HT-29 (cell line): Measurements from ENCODE around the gene OPRD1. TPM values are rescaled to one million over a fixed set of nuclear protein-coding genes. Genes with fewer than 3 reads are reported as not detected.
"Not testable (repeated sequence)": the region's sequence is repeated elsewhere in the genome, so short reads cannot be mapped to it uniquely, and the experiment has no call there.

Experiments used
- DNase-seq: peaks from one replicate; pipeline ENCODE4 v3.0.0-alpha.2; 2015; ENCODE audit warnings: low spot score
- total RNA-seq: library from RNA; depleted of rRNA; stranded (reverse); fragments of >200 nt; shearing (Covaris generic); gene quantifications from 2 replicates; pipeline ENCODE4 v1.2.3, GENCODE V29; 2014; rRNA removed

OPRD1 gene
- under 0.01 and 0.03 TPM in 2 replicates for total RNA-seq

DNA sequence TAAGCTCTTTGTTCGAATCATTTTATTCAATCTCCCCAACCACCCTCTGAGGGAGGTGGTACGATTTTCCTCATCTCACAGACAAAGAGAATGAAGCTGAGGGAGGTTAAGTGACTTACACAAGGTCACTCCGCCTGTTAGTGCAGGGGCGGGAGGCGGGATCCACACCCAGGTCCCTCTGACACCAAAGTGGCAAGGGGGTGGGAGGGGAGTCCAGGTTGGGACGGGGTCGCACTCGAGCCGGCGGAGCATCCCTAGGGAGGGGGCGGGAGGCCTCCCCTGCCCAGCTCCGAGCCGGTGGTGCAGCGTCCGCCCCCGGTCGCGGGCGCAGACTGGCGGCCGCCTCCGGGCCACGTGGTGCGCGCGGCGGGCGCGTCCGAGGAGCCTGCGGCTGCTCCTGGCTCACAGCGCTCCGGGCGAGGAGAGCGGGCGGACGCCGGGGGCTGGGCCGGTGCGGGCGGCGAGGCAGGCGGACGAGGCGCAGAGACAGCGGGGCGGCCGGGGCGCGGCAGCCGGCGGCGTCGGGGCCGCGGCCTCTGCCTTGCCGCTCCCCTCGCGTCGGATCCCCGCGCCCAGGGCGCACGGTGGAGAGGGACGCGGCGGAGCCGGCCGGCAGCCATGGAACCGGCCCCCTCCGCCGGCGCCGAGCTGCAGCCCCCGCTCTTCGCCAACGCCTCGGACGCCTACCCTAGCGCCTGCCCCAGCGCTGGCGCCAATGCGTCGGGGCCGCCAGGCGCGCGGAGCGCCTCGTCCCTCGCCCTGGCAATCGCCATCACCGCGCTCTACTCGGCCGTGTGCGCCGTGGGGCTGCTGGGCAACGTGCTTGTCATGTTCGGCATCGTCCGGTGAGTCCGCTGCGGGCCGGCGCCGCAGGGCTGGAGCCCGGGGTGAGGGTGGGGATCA is at the start of gene OPRD1:
Gene OPRD1, plus strand, starts transcription at position 405 of the 903 bp plus-strand sequence. Its CDS starts 214 bp downstream, at position 619.
- no peak for DNase-seq

DNA sequence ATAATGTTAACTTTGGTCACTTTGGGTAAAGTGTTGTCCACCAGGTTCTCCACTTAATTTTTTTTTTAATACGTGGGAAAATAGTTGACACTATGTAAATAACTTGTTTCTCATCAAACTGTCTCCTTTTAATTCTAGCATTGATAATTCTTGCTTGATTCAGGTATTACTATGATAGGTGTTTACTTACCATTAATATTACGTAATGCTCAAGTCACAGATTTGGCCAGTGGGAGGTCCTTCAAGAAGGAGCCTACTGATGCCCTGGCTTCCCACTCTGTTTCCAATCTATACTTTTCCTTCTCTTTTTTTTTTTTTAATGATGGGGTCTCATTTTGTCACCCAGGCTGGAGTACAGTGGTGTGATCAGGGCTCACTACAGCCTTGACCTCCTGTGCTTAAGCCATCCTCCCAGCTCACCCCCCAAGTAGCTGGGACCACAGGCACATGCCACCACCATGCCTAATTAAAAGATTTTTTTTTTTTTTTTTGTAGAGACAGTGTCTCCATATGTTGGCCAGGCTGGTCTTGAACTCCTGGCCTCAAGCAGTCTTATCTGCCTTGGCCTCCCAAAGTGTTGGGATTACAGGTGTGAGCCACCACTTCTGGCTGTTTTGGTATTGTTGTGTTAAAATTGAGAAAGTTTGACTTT is 45.3 kb upstream of the OPRD1 start:
- DNase-seq: no peak

DNA sequence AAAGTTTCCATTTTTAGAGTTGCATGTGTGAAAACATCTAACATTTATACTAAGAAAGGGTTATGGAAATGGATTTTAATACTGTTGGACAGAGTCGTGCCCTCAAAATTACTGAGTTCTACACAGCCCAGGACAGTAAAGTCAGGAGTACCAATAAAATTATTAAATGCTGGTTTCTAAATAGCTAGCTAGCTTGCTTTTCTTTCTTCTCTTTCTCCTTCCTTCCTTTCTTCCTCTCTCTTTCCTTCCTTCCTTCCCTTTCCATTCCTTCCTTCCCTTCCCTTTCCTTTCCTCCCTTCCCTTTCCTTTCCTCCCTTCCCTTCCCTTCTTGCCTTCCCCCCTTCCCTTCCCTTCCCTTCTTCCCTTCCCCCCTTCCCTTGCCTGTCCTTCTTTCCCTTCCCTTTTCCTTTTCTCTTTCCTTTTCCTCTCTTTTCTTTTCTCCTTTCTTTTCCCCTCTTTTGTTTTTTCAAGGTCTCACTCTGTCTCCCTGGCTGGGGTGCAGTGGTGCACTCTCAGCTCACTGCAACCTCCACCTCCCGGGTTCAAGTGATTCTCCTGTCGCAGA is 41.3 kb upstream of the OPRD1 start:
- DNase-seq: no peak

DNA sequence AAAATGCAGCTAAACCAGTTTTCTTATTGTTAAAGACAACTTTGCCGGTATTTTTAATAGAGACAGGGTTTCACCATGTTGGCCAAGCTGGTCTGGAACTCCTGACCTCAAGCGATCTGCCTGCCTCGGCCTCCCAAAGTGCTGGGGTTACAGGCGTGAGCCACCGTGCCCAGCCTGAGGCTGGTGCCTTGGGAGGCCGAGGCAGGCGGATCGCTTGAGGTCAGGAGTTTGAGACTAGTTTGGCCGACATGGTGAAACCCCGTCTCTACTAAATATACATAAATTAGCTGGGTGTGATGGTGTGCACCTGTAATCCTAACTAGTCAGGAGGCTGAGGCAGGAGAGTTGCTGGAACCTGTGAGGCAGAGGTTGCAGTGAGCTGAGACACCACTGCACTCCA is 40.0 kb upstream of the OPRD1 start:
- DNase-seq: not testable (repeated sequence)

DNA sequence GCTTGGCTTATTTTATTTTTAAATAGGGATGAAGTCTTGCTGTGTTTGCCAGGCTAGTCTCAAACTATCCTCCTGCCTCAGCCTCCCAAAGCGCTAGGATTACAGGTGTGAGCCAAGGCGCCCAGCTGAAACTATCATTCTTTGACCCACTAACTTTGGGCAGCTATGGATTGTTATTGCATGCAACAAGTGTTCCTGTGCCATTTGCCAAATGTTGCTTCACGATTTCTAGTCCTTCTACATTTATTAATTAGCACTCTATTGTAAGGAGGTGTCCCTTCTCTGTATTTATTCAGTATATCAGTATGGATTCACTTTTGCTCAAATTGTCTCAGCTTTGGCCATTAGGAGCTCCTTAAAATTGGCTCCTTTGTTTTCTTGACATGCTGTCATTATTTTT is 38.9 kb upstream of the OPRD1 start:
- no peak for DNase-seq

DNA sequence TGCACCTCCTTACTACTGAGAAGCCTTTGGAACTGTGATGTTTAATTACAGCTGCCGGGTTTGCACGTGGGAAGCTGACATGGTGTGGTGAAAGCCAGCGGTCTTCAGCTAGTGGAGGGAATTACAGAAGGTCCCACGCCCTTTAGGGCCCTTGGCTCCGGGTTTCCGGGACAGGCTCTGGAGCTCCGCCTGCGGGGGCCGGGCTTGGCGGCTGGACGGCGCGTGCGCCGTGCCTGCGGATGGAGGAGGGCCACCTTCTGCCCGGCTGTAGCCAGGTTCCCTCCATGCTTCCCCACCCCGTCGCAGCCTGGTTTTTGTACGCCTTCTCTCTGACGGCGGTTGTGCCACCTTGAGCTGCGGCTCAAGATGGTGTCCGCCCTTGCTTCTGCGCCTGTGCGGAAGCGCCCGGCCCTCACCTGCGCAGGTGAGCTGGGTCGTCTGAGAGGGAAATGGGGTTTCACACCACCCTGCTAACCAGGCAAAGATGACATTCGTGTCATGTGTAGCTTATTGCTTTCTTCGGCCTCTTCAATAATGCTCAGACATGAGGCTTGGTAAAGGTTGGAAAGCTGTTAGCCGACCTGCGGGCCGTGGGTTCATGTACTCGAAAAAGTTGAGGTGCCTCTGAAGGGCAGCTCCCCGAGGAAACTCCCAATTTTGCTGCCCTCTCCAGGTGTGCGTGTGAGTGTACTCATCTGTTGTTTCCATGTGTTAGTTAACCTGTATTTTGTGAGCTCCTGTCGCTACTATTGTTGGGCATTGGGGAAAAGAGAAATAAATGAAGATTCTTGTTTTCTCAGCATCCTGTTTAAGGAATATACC is 36.6 kb upstream of the OPRD1 start:
- DNase-seq: peak; percentile 77

DNA sequence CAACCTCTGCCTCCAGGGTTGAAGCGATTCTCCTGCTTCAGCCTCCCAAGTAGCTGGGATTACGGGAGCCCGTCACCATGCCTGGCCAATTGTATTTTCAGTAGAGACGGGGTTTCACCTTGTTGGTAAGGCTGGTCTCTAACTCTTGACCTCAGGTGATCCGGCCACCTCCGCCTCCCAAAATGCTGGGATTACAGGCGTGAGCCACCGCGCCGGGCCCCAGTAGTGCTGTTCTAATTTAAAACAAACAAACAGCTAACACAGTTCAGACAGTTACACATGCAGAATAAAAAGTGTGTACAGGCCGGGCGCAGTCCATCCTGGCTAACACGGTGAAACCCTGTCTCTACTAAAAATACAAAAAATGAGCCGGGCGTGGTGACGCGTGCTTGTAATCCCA is 35.6 kb upstream of the OPRD1 start:
- DNase-seq: no peak

DNA sequence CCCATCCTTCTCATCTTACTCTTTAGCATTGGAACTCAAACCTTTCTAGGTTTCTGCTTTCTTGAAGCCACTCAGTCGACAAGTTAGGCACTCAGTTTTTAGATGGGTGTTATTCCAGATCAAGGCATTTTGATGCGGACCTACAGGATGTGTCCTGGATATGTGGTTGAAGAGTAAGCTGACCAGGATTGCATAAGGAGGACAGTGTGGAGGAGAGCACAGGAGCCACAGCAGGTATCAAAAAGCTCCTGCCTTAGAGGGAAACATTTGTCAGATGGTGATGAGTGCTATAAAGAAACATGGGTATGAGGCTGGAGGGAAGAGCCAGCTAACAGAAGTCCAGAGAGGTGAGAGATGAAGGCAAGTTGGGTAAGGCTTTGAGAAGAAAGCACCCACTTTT is 33.9 kb upstream of the OPRD1 start:
- DNase-seq: no peak

DNA sequence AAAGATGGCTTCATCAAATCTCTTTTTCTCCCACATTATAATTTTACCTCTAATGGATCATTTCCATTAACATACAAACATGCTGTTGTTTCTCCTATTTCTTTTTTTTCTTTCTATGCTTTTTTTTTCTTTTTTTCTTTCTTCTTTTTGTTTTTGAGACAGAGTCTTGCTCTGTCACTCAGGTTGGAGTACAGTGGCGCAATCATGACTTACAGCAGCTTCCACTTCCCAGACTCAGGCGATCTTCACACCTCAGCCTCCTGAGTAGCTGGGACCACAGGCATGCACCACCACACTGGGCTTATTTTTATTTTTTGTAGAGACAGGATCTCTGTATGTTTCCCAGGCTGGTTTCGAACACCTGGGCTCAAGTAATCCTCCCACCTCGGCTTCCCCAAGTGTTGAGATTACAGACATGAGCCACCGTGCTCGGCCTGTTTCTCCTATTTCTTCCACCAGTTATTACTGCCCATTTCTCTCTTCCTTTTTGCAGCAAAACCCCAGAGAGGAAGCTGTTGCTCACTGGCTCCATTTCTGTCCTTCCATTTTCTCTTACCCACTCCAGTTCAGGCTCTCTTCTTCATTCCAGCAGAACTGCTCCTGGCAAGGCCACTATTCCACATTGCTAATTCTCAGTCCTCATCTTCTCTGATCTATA is 32.1 kb upstream of the OPRD1 start:
- no peak for DNase-seq

DNA sequence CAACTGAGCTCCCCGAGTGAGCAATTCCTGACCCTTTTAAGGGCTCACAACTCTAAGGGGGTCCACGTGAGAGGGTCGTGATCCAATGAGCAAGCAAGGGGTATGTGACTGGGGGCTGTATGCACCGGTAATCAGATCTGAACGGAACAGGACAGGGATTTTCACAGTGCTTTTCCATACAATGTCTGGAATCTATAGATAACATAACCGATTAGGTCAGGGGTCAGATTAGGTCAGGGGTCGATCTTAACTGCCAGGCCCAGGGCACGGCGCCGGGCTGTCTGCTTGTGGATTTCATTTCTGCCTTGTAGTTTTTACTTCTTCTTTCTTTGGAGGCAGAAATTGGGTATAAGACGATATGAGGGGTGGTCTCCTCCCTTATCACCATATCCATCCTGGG is 30.7 kb upstream of the OPRD1 start:
- no peak for DNase-seq

DNA sequence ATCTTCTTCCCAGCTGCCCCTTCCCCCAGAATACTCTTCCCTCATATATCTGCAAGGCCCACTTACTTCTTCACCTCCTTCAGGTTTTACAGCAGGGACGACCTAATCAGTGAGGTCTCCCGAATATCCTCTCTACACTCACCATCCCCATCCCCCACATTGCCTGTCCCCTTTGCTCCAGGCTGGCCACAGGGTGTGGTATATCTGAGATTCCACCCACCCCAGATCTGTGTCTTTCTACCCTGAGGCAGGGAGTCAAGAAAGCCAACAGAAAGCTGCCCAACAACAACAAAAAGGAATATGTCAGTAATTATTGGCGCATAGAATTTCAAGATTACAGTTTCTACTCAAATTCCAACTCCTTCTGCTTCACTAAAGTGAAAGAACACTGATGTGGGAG is 30.0 kb upstream of the OPRD1 start:
- no peak for DNase-seq

DNA sequence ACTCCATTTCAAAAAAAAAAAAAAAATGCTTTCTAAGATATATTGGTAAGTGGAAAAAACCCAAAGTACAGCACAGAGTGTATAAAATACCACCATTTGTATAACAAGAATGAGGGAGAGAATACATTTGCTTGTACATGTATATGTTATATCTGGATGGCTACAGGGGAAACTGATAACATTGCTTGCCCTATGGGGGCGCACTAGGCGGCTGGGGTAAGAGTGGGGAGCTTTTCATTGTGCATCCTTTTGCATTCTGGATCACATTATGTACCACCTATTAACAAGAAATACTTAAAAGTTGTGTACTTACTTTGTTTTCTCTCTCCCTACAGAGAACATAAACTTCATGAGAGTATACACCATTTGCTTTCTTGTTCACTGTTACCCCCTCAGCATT is 28.6 kb upstream of the OPRD1 start:
- DNase-seq: no peak

DNA sequence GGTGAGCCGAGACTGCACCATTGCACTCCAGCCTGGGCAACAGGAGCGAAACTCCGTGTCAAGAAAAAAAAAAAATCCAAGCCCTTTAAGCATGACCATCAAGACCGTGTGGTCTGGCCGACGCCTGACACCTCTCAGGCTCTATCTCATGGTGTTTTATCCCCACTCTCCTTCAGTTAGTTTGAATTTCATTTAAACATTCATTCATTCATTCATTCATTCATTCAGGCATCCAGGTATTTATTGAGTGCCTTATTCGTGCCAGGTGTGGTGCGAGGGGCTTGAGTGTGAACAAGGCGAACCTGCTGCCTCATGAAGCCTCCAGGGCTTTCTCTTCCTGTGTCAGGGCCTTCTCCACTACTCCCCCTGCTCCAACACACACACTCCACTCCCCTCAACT is 22.6 kb upstream of the OPRD1 start:
- DNase-seq: no peak

DNA sequence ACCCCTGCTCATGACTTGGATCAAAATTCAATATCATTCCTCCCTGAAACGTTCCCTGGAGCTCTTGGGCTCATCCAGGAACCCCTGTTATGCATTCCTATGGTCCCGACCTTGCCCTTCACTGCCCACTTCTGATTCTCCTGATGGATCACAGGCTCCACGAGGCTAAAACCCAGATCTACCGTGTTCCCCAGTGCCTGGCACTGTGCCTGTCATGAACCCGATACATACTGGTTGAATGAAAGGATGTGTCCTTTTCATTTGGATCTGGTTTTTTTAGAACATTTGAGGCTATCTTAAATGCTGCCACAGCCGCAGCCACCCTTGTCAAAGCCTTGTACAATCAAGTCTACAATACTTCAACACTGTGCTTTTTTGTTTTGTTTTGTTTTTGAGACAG is 22.2 kb upstream of the OPRD1 start:
- DNase-seq: no peak

DNA sequence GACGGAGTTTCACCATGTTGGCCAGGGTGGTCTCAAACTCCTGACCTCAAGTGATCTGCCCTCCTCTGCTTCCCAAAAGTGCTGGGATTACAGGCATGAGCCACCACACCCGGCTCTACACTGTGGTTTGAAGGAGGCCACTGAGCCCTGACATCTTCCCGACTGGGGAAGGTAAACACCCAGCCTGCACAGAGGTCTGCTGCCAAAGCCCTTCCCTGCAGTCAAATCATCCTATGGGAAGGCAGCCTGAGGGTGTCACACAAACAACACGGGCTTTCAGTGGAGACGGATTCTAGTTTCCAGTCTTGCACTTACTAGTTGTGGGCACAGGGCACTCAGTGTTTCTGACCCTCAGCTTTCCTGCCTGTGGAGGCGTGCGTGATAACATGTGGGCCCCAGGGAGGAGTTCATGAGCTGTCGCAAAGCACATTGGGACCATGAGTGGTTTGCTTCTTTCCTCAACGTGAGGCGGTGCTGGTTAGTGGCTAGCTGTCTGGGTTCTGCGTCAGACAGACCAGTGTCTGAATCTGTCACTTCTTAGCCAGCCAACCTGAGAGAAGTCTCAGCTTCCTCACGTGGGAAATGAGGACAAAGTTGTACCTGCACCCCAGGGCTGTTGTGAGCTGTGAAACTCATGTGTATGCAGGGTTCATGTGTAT is 21.5 kb upstream of the OPRD1 start:
- no peak for DNase-seq

DNA sequence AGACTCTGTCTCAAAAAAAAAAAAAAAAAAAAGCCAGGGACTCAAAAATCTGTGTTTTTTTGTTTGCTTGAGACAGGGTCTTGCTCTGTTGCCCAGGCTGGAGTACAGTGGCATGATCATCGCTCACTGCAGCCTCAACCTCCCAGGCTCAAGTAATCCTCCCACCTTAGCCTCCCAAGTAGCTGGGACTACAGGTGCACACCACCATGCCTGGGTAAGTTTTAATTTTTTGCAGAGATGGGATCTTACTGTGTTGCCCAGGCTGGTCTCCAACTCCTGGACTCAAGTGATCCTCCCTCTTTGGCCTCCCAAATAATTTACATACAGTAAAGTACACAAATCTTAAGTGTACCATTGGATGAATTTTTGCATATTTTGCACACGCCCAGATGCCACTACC is 20.0 kb upstream of the OPRD1 start:
- DNase-seq: not testable (repeated sequence)

DNA sequence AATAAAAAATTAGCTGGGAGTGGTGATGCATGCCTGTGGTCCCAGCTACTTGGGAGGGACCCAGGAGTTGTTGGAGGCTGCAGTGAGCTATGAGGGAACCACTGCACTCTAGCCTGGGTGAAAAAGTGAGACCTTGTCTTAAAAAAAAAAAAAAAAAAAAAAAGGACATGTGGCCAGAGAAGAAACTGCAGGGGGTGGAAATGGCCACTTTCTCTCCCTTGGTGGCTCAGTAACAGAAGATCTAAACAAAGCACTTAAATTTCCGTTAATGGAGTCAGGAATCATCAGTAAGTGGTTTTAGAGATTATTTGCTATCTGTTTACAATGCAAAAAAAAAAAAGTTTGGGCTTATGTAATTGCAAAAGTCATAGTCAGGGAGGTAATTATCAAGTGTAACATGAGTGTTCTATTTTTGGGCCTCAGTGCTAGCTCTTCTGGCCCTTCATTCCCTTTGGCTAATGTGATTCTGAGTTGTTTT is 19.3 kb upstream of the OPRD1 start:
- DNase-seq: no peak

DNA sequence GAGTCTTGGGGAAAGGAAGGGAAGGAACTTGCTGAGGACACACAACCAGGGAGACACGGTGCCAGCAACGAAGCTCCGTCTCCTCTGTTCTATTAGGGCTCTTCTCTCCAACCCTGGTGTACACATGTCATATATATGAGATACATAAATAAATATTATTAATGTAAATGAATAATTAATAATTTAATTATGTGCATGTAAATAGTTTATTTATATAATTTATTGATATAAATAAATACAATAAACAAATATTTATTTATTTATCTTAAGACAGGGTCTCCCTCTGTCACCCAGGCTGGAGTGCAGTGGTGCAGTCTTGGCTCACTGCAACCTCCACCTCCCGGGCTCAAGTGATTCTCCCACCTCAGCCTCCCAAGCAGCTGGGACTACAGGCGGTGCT is 17.4 kb upstream of the OPRD1 start:
- not testable (repeated sequence) for DNase-seq

DNA sequence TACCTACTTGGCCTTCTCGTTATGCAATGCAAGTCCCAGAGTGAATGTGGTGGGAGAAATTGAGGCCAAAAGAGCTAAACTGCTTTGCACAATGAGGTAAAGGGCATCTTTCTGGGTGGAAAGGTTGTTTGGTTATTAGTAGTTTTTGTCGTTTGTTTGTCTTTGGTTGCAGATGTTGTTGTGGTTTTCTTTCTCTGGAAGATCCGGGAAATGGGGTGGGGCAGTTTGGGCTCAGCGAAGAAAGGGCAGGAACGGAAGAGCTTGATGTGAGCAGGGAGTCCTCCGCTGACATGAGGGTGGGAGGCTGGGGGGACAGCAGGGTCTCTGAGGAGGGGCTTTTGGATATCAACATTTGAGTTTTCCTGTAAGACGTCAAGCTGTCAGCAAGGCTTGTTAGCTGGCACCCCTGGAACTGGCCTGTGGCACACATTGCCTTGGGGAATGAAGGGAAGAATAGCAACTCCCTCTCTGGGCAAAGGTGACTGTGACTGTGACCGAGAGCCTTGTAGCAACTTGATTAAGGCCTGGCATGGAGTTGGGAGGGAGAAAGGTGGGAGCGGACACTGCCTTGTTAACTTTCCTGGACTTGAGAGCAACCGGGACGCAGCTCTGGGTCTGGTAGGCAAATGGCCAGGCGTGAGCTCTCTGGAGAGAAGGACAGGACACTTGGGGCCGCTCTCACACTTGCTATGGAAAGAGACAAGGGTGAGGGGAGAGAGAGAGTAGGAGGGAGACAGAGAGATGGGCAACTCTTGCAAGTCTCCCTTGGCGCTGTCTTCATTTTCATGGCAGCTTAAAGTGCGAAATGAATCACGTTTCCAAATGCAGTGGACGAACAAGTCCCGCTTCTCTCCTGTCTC is 15.4 kb upstream of the OPRD1 start:
- DNase-seq: peak; percentile 28

DNA sequence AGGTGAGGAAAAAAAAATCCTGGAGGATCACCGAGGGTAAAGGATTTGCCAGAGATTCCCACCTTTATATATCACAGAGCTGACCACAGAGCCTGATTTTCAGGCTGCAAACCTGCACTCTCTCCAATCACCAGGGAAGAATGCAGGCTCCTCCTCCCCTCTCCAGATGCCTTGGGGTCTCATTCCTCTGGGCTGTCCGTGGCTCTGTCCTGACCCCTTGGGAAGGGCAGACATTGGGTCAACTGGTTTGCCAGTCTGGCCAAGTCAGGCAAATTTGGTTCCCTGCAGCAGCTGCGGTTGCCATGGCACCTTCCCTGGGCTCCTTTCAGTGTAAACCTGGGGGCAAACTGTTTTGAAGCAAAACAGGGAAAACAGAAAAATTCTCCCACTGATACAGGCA is 11.6 kb upstream of the OPRD1 start:
- DNase-seq: no peak
